ENCODE results near the gene KDM5A. TPM values are rescaled to one million over a fixed set of nuclear protein-coding genes. Genes with fewer than 3 reads are reported as not detected.

The KDM5A gene
- polyA plus RNA-seq, 1 of the 3 experiments (the other 2 are of a cell fraction): 6.2 TPM

GRCh38 chr12:233615-233968 is 155.5 kb downstream of the KDM5A start:
- no peak overlapping the region for H3K4me3 ChIP-seq (ENCODE audit: low read depth in 2 of 2, low read length in 1 of 2)
- H3K27me3 ChIP-seq (ENCODE audit: insufficient read depth): peaks cover 4% of the 10 kb centered on the region; the same call in 1 of the 2 replicates
- WGBS (ENCODE audit: low lambda C conversion rate): 84% methylated on average over 3 of the region's 3 CpGs
- no peaks in the 10 kb centered on the region; a peak in 1 of 4 replicates for H3K4me1 ChIP-seq (ENCODE audit: control insufficient read depth in 1 of 2, insufficient read depth in 2 of 2, low read depth in 1 of 2, low read length in 1 of 2)
- H3K27ac ChIP-seq (ENCODE audit: low read depth in 2 of 2, low read length in 1 of 2): no peak overlapping the region
- no peak overlapping the region for H3K4me2 ChIP-seq
- H3K9me2 ChIP-seq: no peaks in the 10 kb centered on the region
- H2AFZ ChIP-seq (ENCODE audit: low read depth): no peak overlapping the region
- no peaks in the 10 kb centered on the region for H4K20me1 ChIP-seq (ENCODE audit: insufficient read depth)
- no peaks in the 10 kb centered on the region for H3K79me2 ChIP-seq (ENCODE audit: insufficient read depth)
- no peaks in the 10 kb centered on the region for H3K36me3 ChIP-seq (replicated peaks in 1 of 2; ENCODE audit: control insufficient read depth in 1 of 2, insufficient read depth in 2 of 2, low read length in 1 of 2)
- no peak for TF ChIP-seq RXRA (IDR thresholded peaks at IDR 0.05; ENCODE audit: borderline replicate concordance, low read depth)
- TF ChIP-seq, protein P1, sequence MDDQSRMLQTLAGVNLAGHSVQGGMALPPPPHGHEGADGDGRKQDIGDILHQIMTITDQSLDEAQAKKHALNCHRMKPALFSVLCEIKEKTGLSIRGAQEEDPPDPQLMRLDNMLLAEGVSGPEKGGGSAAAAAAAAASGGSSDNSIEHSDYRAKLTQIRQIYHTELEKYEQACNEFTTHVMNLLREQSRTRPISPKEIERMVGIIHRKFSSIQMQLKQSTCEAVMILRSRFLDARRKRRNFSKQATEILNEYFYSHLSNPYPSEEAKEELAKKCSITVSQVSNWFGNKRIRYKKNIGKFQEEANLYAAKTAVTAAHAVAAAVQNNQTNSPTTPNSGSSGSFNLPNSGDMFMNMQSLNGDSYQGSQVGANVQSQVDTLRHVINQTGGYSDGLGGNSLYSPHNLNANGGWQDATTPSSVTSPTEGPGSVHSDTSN (IDR thresholded peaks at IDR 0.05): no peak
- no peak for TF ChIP-seq ELF1 (IDR thresholded peaks at IDR 0.05)
- TF ChIP-seq, protein P2, sequence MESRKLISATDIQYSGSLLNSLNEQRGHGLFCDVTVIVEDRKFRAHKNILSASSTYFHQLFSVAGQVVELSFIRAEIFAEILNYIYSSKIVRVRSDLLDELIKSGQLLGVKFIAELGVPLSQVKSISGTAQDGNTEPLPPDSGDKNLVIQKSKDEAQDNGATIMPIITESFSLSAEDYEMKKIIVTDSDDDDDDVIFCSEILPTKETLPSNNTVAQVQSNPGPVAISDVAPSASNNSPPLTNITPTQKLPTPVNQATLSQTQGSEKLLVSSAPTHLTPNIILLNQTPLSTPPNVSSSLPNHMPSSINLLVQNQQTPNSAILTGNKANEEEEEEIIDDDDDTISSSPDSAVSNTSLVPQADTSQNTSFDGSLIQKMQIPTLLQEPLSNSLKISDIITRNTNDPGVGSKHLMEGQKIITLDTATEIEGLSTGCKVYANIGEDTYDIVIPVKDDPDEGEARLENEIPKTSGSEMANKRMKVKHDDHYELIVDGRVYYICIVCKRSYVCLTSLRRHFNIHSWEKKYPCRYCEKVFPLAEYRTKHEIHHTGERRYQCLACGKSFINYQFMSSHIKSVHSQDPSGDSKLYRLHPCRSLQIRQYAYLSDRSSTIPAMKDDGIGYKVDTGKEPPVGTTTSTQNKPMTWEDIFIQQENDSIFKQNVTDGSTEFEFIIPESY (IDR thresholded peaks at IDR 0.05; ENCODE audit: borderline replicate concordance, low read depth): no peak
- TF ChIP-seq TCF12 (IDR thresholded peaks at IDR 0.05): no peak
- no peak for TF ChIP-seq SIN3A (IDR thresholded peaks at IDR 0.05; ENCODE audit: borderline replicate concordance, low read depth, low read length)
- no peak for TF ChIP-seq RAD21 (IDR thresholded peaks at IDR 0.05; ENCODE audit: low read length)
- TF ChIP-seq, protein P3, sequence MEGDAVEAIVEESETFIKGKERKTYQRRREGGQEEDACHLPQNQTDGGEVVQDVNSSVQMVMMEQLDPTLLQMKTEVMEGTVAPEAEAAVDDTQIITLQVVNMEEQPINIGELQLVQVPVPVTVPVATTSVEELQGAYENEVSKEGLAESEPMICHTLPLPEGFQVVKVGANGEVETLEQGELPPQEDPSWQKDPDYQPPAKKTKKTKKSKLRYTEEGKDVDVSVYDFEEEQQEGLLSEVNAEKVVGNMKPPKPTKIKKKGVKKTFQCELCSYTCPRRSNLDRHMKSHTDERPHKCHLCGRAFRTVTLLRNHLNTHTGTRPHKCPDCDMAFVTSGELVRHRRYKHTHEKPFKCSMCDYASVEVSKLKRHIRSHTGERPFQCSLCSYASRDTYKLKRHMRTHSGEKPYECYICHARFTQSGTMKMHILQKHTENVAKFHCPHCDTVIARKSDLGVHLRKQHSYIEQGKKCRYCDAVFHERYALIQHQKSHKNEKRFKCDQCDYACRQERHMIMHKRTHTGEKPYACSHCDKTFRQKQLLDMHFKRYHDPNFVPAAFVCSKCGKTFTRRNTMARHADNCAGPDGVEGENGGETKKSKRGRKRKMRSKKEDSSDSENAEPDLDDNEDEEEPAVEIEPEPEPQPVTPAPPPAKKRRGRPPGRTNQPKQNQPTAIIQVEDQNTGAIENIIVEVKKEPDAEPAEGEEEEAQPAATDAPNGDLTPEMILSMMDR (IDR thresholded peaks at IDR 0.05): no peak
- no peak for TF ChIP-seq NFIC (IDR thresholded peaks at IDR 0.05; ENCODE audit: borderline replicate concordance)
- TF ChIP-seq FOXJ3 (CRISPR knock-in tag; IDR thresholded peaks at IDR 0.05): no peak
- no peak for TF ChIP-seq USF1 (IDR thresholded peaks at IDR 0.05; ENCODE audit: borderline replicate concordance, low read depth)
- no peak for TF ChIP-seq TAF1 (IDR thresholded peaks at IDR 0.05; ENCODE audit: borderline replicate concordance, low read depth, low read length)
- TF ChIP-seq, protein P4, sequence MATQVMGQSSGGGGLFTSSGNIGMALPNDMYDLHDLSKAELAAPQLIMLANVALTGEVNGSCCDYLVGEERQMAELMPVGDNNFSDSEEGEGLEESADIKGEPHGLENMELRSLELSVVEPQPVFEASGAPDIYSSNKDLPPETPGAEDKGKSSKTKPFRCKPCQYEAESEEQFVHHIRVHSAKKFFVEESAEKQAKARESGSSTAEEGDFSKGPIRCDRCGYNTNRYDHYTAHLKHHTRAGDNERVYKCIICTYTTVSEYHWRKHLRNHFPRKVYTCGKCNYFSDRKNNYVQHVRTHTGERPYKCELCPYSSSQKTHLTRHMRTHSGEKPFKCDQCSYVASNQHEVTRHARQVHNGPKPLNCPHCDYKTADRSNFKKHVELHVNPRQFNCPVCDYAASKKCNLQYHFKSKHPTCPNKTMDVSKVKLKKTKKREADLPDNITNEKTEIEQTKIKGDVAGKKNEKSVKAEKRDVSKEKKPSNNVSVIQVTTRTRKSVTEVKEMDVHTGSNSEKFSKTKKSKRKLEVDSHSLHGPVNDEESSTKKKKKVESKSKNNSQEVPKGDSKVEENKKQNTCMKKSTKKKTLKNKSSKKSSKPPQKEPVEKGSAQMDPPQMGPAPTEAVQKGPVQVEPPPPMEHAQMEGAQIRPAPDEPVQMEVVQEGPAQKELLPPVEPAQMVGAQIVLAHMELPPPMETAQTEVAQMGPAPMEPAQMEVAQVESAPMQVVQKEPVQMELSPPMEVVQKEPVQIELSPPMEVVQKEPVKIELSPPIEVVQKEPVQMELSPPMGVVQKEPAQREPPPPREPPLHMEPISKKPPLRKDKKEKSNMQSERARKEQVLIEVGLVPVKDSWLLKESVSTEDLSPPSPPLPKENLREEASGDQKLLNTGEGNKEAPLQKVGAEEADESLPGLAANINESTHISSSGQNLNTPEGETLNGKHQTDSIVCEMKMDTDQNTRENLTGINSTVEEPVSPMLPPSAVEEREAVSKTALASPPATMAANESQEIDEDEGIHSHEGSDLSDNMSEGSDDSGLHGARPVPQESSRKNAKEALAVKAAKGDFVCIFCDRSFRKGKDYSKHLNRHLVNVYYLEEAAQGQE (IDR thresholded peaks at IDR 0.05; ENCODE audit: low read depth, low read length): no peak
- no peak for TF ChIP-seq RFX5 (IDR thresholded peaks at IDR 0.05; ENCODE audit: low read length)
- no peak for DNase-seq
- H3F3A ChIP-seq (replicated peaks; ENCODE audit: insufficient read depth): no peaks in the 10 kb centered on the region
- H3K9me3 ChIP-seq: no peaks in the 10 kb centered on the region
- H3K9ac ChIP-seq: no peak overlapping the region
- ChIA-PET CTCF (interaction anchor here (1.6 to 2.4 kb wide), 2 partner anchors 9 to 14 kb away, joined by 5 to 13 read pairs; no protein-coding TSS in a partner anchor), POLR2A (no interaction called here)
